ENCODE data around the gene ZBED2.

GRCh38 chr3:111589303-111590142 is 5.6 kb downstream of the ZBED2 start:
- TF ChIP-seq CTCF (IDR thresholded peaks at IDR 0.05; ENCODE audit: extremely low read depth in 1 of 2, insufficient read depth in 1 of 2, low read depth in 1 of 2, low read length in 2 of 2) (no peak), JUN (IDR thresholded peaks at IDR 0.05; ENCODE audit: borderline replicate concordance, insufficient read depth, insufficient read length, low read depth) (no peak), POLR2A (IDR thresholded peaks at IDR 0.05; ENCODE audit: low read depth, low read length) (no peak), POLR2AphosphoS5 (IDR thresholded peaks at IDR 0.05; ENCODE audit: insufficient read depth, low read depth, low read length) (no peak), EZH2 (IDR thresholded peaks at IDR 0.05; ENCODE audit: borderline replicate concordance, low read depth, low read length, severe bottlenecking) (no peak), MYC (IDR thresholded peaks at IDR 0.05; ENCODE audit: low read depth, low read length) (no peak), MAX (IDR thresholded peaks at IDR 0.05; ENCODE audit: insufficient read depth, insufficient read length) (no peak), FOS (IDR thresholded peaks at IDR 0.05; ENCODE audit: borderline replicate concordance, insufficient read depth, low read length) (no peak), GATA2 (IDR thresholded peaks at IDR 0.05; ENCODE audit: insufficient read depth, insufficient read length, low read depth, low read length) (no peak)

All from endothelial cell of umbilical vein (primary cell).